ENCODE measurements around the gene RASGRF1.
"Not testable (repeated sequence)": the region's sequence is repeated elsewhere in the genome, so short reads cannot be mapped to it uniquely, and the experiment has no call there.

RASGRF1 gene

DNA sequence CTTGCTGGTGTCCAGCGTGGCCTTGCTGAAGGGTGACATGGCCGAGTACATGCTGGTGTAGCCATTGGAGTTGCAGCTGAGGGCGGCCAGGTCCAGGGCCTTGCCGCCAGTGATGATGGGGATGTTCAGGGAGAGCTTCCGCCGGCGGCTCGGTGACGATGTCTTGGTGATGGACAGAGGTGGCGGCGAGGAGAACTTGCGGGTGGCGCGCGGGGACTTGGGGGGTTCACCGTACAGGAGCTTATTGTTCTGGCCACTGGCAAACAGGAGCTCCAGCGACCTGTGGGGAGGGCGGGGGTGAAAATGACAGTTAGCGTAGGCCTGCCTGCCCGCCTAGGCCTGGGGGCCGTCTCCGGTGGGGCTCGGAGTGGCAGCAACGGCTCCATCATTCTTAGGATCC is 86.7 kb downstream of the RASGRF1 start:
- no peak for DNase-seq

GRCh38 chr15:79003301-79003700 is 87.3 kb downstream of the RASGRF1 start:
- DNase-seq, result no peak

DNA sequence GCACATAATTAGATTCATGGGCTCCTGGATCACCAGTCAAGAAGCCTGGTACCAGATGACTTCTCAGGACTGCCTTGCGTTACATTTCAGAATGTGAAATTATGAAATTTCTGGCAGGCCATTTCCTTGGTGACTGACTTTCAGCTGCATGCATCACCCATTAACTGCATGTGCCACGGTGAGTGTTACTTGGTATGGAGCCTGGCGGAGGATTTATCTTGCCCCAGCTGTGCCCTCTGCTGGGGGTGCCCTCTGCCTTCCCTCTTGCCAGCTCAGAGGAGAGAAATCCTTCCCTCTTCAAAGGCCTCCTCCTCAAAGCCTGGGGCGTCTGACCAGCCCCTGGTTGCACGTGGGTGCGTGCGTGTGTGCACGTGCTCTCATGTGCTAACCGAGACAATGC is 88.0 kb downstream of the RASGRF1 start:
- no peak for DNase-seq

DNA sequence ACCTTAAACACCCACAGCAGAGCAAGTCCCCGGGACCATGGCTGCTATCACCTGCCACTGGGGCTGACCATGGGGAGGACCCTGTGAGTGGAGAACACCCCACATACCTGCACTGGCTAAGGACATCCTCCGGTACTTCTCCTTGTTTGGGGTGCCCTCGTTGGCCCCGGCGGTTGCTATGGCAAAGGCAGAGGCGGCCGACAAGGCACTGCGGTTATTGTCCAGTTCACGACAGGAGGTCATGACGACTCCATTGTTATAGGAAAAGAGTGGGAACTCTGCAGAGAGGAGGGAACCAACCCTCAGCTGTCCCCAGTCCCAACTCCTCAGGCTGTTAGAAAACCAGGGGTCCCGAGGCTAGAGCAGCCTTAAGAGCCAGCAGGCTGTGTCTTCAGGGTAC is 90.9 kb downstream of the RASGRF1 start:
- DNase-seq, result no peak

DNA sequence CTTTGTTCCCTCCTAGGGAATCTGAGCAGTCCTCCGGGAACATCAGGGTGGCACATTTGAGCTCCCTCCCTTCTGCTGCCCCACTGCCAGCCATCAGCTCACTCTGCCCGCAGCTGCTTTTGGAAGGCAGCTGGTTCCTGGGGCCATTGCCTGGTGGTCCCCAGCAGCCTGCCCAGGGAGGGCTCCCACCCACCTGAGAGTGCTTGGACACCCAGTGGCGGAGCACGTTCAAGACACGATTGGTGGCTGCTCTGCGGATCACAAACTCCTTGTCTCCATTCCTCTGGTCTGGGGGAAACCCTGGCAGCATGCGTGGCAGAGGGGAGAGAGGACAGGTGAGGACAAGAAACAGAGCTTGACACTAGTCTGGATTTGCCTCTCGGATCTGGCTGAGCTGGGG is 92.1 kb downstream of the RASGRF1 start:
- no peak for DNase-seq

GRCh38 chr15:78997981-78998499 is 92.5 kb downstream of the RASGRF1 start:
- no peak for DNase-seq

DNA sequence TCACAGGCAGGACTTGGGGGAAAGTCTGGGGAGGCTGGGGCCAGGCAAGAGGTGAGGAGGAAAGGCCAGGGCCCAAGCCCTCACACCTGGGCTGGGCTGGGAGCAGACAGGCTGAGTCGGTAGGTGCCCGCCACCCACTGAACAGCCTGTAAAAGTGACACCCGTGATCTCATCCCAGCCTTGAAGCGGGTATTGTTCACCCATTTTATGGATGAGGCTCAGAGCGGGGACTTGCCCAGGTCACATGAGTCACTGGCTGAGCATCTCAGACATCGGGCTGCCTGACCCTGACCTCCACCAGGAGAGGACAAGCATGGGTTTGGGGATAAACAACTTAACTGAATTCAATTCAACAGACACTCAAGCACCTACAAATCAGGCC is 93.7 kb downstream of the RASGRF1 start:
- no peak for DNase-seq

- DNase-seq, result no peak
Measured at GRCh38 chr15:78995921-78996893, 94.4 kb downstream of the RASGRF1 start.

DNA sequence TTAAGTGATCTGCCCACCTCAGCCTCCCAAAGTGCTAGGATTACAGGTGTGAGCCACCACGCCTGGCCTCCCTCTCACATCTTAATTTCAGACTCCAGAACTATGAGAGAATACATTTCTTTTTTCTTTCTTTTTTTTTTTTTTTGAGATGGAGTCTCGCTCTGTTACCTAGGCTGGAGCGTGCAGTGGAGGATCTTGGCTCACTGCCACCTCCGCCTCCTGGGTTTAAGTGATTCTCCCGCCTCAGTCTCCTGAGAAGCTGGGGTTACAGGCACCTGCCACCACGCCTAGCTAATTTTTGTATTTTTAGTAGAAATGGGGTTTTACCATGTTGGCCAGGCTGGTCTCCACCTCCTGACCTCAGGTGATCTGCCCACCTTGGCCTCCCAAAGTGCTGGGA is 95.4 kb downstream of the RASGRF1 start:
- DNase-seq, result not testable (repeated sequence)

- no peak for DNase-seq
Measured at GRCh38 chr15:78993931-78994530, 96.5 kb downstream of the RASGRF1 start.

DNA sequence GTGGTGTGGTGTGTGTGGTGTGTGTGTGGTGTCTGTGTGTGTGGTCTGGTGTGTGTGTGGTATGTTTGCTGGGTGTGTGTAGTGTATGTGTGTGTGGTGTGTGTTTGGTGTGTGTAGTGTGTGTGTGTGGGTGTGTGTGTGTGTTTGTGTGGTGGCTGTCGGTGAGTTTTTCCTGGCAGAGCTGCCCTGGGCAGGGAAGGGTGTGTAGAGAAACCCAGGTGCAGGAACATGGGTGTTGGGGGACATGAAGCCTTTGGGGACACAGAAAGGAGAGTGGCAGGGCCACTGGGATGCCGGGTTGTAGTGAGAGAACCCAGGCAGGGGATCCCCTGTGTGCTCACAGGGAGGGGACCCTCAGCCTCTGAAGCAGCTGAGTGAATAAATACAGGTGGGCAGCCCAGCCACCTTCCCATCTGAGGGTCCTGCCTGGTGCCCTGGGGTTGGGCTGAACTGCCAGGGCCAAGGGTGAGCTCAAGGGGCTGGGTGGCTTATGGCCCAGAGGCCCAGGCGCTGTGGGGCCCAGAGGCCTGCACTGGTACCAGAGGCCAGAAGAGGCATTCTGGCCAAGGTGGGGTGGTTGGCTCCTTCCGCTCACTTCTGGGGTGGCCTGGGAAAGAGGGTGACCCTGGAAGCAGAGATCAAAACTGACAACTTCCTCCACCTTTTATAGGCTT is 97.2 kb downstream of the RASGRF1 start:
- no peak for DNase-seq

DNA sequence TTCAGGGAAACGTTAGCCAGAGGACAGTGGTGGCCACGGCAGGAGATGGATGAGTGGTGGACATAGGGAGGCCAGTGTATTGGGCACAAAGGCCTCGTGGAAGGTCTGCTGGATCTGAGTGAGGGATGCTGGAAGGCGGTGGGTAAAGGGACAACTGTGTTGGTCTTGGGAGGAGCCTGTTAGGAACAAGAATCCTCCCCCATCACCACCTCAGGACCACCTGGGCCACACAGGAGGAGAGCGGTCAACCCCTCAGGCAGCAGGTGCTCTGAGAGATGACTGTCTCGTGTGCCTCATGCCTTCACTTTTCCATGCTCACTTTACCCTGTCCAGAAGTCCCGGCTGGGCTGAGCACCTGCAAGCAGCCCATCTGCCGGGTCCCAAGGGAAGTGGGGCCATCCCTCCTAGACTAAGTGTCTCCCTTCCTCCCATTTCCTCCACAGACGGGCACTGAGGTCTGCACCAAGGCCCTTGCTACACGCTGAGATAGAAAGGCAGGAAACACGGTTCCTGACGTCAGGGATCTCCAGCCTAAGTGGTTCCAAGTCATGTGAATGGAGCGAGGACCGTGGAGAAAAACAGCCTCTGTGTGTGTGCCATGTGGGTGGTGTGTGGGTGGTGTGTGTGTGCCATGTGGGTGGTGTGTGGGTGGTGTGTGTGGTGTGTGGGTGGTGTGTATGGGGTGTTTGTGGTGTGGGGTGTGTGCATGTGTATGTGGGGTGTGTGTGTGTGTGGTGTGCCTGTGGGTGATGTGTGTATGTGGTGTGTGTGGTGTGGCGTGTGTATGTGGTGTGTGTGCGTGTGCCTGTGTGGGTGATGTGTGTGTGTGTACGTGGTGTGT is 97.9 kb downstream of the RASGRF1 start:
- no peak for DNase-seq

DNA sequence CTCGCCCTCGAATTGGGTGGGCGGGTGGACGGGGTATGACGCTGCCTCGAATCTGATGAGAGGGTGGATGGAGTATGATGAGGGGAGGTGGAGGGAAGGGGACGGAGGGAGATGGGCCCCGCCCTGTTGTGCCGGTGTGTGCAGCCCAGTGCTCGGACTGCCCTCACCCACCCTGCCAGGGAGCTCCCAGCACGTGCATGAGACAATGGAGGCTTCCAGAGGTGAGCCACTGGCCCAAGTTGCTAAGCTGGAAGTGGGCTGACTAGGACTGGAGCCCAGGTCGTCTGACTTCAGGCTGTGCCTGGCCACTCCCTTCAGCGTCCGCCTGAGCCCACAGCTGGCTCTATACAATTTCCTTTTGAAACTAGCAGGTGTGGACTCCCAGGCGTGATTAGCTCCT is 98.7 kb downstream of the RASGRF1 start:
- DNase-seq, result no peak

- DNase-seq, result no peak
Measured at GRCh38 chr15:78991476-78991875, 99.1 kb downstream of the RASGRF1 start.

- DNase-seq, result no peak
Measured at GRCh38 chr15:78990278-78990677, 100.3 kb downstream of the RASGRF1 start.

GRCh38 chr15:78989701-78990240 is 100.8 kb downstream of the RASGRF1 start:
- no peak for DNase-seq

GRCh38 chr15:78988361-78988911 is 102.1 kb downstream of the RASGRF1 start:
- DNase-seq, result peak; percentile 9

DNA sequence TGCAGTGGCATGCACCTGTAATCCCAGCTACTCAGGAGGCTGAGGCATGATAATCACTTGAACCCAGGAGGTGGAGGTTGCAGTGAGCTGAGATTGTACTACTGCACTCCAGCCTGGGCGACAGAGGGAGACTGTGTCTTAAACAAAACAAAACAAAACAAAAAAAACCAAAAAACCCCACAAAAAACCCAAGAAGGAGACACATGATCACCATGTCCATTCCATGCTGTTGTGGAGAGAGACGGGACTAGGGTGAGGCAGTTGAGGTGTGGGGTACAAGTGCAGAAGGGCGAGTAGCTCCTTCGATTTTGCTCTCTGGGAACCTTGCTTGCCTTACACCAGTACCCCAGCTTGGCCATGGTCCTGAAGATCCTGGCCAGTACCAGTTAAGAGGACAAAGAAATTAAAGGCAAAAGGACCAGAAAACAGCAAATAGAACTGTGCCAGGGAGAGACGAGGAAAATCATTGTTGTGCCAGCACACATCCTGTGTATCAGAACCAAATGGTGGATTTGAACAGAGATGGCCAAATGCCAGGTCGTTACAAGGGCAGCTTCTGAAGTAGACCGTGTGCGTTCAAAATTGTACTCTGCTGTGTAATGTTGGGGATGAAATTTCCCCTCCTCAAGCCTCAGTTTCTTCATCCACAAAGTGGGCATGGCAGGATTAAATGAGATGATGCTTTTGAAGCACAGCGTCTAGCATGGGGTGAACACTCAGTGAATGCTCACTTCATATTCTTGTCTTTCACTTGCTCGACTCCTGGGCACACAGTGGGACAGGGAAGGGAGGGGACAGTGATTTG is 102.8 kb downstream of the RASGRF1 start:
- DNase-seq, result no peak

DNA sequence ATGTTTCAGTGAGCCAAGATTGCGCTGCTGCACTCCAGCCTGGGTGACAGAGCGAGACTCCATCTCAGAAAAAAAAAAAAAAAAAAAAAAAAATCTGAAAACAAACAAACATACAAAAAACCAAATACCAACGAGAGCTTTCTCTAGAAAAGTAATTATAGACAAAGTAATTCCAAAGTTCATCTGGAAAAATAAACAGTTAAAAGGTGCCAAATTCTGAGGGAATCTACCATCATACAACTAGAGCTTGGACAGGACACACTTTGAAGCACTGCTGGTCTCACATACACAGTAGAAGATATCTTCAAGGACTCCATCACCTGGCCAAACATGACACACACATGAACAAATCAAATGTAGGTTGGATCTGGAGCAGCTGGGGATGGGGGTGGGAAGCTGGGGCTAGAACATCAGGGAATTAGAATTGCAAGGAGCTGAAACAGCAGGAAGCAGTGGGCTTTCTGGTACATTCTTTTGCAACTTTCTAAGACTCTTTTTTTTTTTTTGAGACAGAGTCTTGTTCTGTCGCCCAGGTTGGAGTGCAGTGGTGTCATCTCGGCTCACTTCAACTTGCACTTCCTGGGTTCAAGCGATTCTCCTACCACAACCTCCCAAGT is 104.6 kb downstream of the RASGRF1 start:
- no peak for DNase-seq

- no peak for DNase-seq
Measured at GRCh38 chr15:78984041-78984440, 106.5 kb downstream of the RASGRF1 start.
